GM11168 (cell line): ENCODE measurements around the gene PIGR.

Source experiments
- in situ Hi-C: fragments of 300-500 bp; cut with MboI; formaldehyde crosslinking; loops from one replicate; pipeline ENCODE4 v1.12.0; 2022; ENCODE audit warnings: low sequenced_read_pairs; ENCODE audit not compliant: unreplicated experiment

The PIGR gene

GRCh38 chr1:206896261-206896660 is 50.0 kb downstream of the PIGR start:
- in situ Hi-C loops, result no loop called here

DNA sequence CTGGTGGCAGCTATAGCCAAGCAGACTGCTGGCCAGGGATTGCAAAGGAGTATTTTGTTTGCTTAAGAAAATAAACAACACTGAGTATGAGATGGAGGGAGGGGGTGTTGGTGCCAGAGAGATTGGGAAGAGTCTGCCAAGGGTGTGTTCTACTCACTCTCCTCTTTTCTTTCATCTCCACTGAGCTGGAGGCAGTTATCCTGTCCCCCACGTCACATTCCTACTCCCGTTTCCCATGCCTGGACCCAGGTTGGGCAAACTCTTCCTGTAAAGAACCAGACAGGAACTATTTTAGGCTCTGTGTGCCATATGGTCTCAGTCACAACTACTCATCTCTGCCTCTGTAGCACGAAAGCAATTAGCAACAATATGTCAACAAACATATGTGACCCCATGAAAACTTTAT is 50.4 kb downstream of the PIGR start:
- in situ Hi-C loops, result no loop called here

- in situ Hi-C loops, result no loop called here
Observed at GRCh38 chr1:206895325-206895724, 50.9 kb downstream of the PIGR start.

- in situ Hi-C loops, result no loop called here
Observed at GRCh38 chr1:206893380-206893779, 52.9 kb downstream of the PIGR start.

DNA sequence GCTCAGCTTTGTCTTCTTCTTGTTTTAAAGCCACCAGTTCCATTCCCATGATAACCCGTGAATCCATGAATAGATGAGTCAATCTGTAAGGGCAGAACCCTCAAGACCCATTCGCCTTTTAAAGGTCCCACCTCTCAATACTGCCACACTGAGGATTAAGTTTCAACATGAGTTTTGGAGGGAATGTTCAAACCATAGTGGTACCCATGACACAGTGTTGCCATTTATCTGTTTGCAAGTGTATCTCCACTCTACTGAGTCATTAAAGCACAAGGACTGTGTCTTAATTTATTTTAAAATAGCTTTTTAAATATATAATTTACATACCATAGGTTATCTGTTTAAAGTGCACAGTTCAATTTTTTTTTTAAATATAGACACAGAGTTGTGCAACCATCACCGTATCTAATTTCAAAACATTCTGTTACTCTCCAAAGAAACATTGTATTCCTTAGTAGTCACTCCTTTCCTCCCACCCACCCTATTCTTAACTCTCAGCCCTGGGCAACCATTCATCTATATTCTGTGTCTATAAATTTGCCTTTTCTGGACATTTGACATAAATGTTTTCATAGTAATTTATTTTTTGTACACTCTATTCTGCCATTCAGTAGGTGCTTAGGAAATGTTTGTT is 53.8 kb downstream of the PIGR start:
- in situ Hi-C loops, result no loop called here

DNA sequence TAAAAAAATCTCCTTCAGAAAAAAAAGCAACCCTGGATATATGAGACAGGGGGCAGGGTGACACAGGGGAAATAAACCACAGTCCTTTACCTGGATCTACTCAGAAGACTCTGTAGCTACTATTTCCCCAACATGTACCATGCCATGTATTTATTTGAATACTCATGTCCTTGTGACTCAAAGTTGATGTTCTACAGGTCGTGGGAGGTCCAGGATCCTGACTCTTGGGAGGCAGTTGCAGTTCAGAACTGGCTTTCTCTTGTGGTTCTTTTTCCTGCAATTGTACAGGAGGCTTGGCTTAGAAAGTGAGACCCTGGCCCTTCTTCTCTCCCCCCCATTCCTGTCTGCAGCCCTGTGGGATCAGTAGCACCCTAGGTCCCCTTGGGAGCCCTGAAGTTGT is 54.9 kb downstream of the PIGR start:
- in situ Hi-C loops, result no loop called here

DNA sequence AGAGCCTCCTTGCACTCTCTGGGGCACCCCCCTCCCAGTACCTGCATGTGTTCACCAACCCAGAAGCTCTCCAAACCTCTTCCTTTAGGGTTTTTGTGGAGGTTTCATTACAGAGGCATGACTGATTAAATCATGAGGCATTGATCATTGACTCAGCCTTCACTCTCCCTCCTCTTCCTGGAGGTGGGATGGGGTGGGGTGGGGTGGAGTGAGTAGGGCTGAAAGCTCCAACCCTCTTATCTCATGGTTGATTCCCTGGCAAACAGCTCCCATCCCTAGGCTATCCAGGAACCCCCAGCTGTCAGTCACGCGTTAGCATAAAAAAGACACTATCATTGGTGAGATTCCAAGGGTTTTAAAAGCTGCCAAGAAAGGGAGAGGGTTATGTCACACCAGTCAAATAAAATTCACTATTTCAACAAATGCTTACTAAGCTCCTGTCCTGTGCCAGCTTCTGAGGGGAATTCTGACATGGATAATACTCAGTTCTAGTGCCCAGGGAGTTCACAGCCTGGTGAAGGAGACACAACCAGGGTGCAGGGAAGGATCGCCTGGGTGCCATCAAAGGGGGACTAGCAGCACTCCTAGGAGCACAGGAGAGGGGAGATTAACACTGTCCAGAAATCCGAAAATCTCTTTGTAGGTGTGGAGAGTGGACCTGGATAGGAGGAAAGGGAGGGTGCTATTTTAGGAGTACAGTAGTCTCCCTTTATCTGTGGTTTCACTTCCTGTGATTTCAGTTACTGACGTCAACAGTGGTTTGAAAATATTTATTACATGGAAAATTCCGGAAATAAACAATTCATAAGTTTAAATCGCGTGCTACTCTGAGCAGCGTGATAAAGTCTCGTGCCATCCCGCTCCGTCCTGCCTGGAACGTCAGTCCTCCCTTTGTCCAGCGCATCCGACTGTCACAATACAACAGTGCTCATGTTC is 55.9 kb downstream of the PIGR start:
- in situ Hi-C loops, result no loop called here

- in situ Hi-C loops, result no loop called here
Observed at GRCh38 chr1:206887701-206888100, 58.6 kb downstream of the PIGR start.

- in situ Hi-C loops, result no loop called here
Observed at GRCh38 chr1:206886831-206887230, 59.4 kb downstream of the PIGR start.

- in situ Hi-C loops, result no loop called here
Observed at GRCh38 chr1:206885341-206886060, 60.8 kb downstream of the PIGR start.

DNA sequence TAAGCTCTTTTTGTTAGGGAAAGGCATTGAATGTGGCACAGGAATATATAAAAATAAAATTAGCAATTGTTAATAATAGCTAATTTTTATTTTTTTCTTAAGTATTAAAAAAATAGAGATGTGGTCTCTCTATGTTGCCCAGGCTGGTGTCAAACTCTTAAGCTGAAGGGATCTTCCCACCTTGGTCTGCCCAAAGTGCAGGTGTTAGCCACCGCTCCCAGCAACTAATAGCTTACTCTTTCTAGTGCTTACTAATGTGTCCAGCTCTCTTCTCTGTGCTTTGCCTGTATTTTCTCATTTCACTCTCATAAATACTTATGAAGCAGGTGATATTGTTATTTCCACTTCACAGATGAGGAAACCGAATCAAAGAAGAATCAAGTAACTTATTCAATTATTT is 62.4 kb downstream of the PIGR start:
- in situ Hi-C loops, result no loop called here

DNA sequence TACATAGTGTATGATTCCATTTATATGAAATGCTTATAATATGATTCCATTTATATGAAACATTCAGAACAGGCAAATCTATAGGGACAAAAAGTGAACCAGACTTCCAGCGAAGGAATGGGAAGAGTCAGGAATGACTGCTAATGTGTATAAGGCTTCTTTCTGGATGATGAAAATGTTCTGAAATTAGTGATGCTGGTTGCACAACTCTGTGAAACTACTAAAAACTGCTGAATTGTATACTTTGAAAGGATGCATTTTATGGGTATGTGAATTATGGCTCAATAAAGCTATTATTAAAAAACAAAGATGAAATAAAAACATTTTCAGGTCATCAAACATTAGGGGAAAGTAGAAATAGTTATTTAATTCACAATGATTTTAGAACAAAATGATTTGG is 63.1 kb downstream of the PIGR start:
- in situ Hi-C loops, result no loop called here

DNA sequence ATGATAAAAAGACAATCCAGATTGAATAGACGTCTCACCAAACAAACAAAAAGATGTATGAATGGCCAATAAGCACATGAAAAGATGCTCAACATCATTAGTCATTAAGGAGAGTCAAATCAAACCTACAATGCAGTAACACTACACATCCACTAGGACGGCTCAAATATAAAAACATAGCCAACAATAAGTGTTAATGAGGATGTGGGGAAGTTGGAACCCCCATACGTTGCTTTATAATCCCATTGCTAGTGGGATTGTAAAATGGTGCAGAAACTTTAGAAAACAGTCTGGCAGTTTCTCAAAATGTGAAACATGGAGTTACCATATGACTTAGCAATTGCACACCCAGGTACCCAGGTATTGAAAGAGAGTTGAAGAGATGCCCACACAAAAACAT is 63.7 kb downstream of the PIGR start:
- in situ Hi-C loops, result no loop called here

DNA sequence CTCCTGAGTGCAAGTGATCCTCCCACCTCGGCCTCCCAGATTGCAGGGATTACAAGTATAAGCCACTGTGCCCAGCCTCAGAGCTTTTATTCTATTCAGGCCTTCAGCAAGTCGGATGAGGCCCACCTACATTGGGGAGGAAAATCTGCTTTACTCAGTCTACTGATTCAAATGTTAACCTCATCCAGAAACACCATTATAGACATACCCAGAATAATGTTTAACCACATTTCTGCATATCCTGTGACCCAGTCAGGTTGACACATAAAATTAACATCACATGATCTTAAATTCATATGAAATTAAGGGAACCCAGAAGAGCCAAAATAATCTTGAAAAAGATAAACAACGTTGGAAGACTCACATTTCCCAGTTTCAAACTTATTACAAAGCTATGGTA is 66.0 kb downstream of the PIGR start:
- in situ Hi-C loops, result no loop called here
